Type B pancreatic cell (in vitro differentiated cells): ENCODE data around the gene COX6B1. TPM values are rescaled to one million over a fixed set of nuclear protein-coding genes. Genes with fewer than 3 reads are reported as not detected.
A peak's percentile ranks its signal among the peaks of the same experiment; 100 is the strongest.

Experiments
- DNase-seq: peaks from one replicate; pipeline ENCODE4 v3.0.0; 2021; ENCODE audit warnings: mixed read lengths; ENCODE audit not compliant: unreplicated experiment; ENCODE audit errors: extremely low spot score
- H3K27ac Mint-ChIP-seq: 2 replicates; pipeline ENCODE4 v1.8.0; 2021; ENCODE audit warnings: mild to moderate bottlenecking, mixed read lengths
- H3K27me3 Mint-ChIP-seq: 2 replicates; pipeline ENCODE4 v1.8.0; 2021; ENCODE audit warnings: mixed read lengths
- H3K36me3 Mint-ChIP-seq: 2 replicates; pipeline ENCODE4 v1.8.0; 2021; ENCODE audit warnings: mixed read lengths
- H3K4me1 Mint-ChIP-seq: one replicate; pipeline ENCODE4 v1.8.0; 2021; ENCODE audit warnings: mixed read lengths; ENCODE audit not compliant: unreplicated experiment
- H3K4me3 Mint-ChIP-seq: 2 replicates; pipeline ENCODE4 v1.8.0; 2021; ENCODE audit warnings: mild to moderate bottlenecking, mixed read lengths
- H3K9me3 Mint-ChIP-seq: 2 replicates; pipeline ENCODE4 v1.8.0; 2021; ENCODE audit warnings: mixed read lengths
- CTCF ChIP-seq: fragments of 200-600 bp; sonication (generic); conservative IDR thresholded peaks from 2 replicates; pipeline ENCODE4 v1.5.0; 2021; ENCODE audit warnings: antibody characterized with exemption, mild to moderate bottlenecking
- total RNA-seq: library from RNA; stranded (reverse); gene quantifications from 2 replicates; pipeline ENCODE4 v1.2.1, GENCODE V29; 2021; ENCODE audit warnings: low replicate concordance

COX6B1 gene
- total RNA-seq, 1 donor from 2014 or later = 408 TPM

DNA sequence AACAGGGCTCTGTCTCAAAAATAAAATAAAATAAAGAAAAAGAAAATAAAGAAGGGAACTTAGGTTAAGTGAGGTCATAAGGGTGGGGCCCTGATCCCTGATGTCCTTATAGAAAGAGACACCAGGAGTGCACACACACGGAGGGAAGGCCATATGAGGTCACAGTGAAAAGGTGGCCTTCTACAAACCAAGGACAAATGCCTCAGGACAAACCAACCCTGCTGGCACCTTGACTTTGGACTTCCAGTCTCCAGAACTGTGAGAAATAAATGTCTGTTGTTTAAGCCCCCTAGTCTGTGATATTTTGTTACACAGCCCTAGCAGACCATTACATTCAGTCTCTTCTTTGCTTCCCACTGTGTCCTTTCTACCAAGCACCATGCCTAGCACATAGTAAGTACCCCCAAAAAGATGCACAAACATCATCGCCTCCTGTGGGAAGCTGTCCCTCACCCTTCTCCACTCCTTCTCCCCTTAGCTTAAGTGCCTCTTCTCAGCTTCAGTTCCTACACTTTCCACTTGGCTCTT, 47.8 kb downstream of the COX6B1 start:
- DNase-seq = no peak
- H3K27ac Mint-ChIP-seq = no peak overlapping the region
- no peak overlapping the region for H3K4me3 Mint-ChIP-seq
- H3K4me1 Mint-ChIP-seq = peaks cover 4% of the 10 kb centered on the region
- no peaks in the 10 kb centered on the region for H3K27me3 Mint-ChIP-seq
- no peak for TF ChIP-seq CTCF
- H3K36me3 Mint-ChIP-seq = no peaks in the 10 kb centered on the region
- no peaks in the 10 kb centered on the region for H3K9me3 Mint-ChIP-seq

DNA sequence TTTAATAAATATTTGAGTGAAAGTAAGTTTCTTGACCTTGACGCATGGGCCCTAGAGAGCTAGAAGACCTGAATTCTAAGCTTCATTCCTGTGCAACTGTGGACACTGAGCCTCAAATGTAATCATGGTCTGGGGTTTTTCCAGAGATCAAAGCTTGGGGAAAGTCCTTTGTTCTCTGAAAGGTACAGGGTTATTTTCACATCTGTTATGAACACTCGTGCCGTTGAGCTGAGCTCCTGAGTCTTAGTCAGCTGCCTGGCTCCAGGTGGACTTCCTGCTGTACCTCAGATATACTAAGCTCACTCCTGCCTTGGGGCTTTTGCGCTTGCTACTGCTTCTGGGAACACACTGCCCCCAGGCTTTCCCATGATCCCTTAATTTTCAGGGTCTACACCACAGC, 48.7 kb downstream of the COX6B1 start:
- H3K4me3 Mint-ChIP-seq = no peak overlapping the region
- no peak for TF ChIP-seq CTCF
- no peaks in the 10 kb centered on the region for H3K27me3 Mint-ChIP-seq
- no peak for DNase-seq
- no peaks in the 10 kb centered on the region for H3K36me3 Mint-ChIP-seq
- peaks cover 4% of the 10 kb centered on the region for H3K4me1 Mint-ChIP-seq
- H3K27ac Mint-ChIP-seq = no peak overlapping the region
- no peaks in the 10 kb centered on the region for H3K9me3 Mint-ChIP-seq

DNA sequence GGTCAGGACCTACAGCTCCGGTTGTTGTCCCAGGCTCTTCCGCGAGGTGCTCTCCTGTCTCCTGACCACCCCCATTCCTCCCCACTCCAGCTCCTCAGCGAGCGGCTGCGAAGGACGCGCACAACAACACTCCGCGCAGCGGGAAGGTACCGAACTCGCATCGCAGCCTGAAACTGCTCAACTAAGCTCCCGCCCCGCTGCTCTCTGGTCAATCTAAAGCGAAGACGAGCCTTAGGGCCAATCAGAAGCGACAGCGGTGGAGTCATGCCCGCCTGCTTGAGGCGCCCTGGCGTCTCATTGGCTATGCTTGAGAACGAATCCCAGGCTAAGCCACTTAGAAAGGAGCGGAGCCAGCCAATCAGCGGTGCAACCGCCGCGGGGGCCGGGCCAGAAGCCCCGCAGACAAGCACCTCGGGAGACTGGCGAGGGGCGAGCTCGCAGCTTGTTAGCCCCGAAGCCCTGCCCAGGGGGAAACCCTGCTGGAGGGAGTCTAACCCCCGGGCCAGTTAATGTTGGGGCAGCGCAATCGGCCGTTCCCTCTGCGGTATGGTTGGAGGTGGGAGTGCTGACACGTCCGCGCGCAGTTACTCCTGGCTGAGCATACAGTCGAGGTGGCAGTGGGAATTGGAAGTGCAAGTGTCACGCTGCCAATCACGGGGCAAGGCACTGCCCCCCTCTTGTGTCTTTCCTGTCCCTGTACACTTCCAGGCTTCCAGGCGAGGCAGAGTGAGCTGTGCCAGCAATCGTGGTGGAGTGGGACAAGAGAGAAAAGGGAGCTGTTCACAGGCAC, 54.3 kb downstream of the COX6B1 start:
- Mint-ChIP-seq H3K36me3 (no peaks in the 10 kb centered on the region), H3K27ac (peak overlapping the region; percentile 78), H3K4me3 (peak overlapping the region; percentile 96), H3K27me3 (peaks cover 4% of the 10 kb centered on the region), H3K9me3 (peaks cover 3% of the 10 kb centered on the region), H3K4me1 (peaks cover 5% of the 10 kb centered on the region)
- TF ChIP-seq CTCF = no peak
- peak; percentile 91 for DNase-seq

DNA sequence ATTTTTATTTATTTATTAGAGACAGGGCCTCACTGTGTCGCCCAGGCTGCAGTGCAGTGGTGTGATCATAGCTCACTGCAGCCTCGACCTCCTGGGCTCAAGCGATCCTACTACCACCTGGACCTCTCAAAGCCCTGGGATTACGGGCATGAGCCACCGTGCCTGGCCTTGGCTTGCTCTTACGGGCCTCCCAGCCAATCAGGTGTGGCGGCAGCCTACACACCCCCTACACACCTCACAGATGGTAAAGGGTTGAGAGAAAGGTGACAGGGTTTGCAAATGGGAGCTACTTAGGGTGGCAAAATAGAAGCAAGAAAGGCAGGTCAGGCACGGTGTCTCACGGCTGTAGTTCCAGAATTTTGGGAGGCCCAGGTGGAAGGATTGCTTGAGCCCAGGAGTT, 55.2 kb downstream of the COX6B1 start:
- no peak overlapping the region for H3K27ac Mint-ChIP-seq
- TF ChIP-seq CTCF = no peak
- H3K9me3 Mint-ChIP-seq = peaks cover 3% of the 10 kb centered on the region
- DNase-seq = no peak
- H3K4me3 Mint-ChIP-seq = no peak overlapping the region
- peaks cover 4% of the 10 kb centered on the region for H3K27me3 Mint-ChIP-seq
- no peaks in the 10 kb centered on the region for H3K36me3 Mint-ChIP-seq
- peaks cover 5% of the 10 kb centered on the region for H3K4me1 Mint-ChIP-seq

GRCh38 chr19:35704218-35704617, 56.1 kb downstream of the COX6B1 start, which contains the start of gene ZBTB32:
Gene ZBTB32, plus strand, starts transcription at chr19:35704558. Its CDS starts 10,069 bp downstream, at chr19:35714627.
- Mint-ChIP-seq H3K36me3 (no peaks in the 10 kb centered on the region), H3K4me1 (peaks cover 5% of the 10 kb centered on the region), H3K9me3 (peaks cover 3% of the 10 kb centered on the region), H3K27ac (no peak within 1 kb of the TSS), H3K27me3 (peaks cover 4% of the 10 kb centered on the region), H3K4me3 (no peak within 1 kb of the TSS)
- TF ChIP-seq CTCF = no peak
- DNase-seq = no peak

Other genes with a start within 250 kb of the COX6B1 start
- gene FFAR2, start 200.1 kb upstream of the COX6B1 start, total RNA-seq = 1.1 and 2.2 TPM in 2 replicates
- gene KRTDAP, start 157.9 kb upstream of the COX6B1 start, total RNA-seq = 0.80 and 2.0 TPM in 2 replicates
- gene DMKN, start 134.7 kb upstream of the COX6B1 start, total RNA-seq = 70.9 and 141 TPM in 2 replicates
- gene SBSN, start 120.0 kb upstream of the COX6B1 start, total RNA-seq = 0.53 TPM in 1 of 2 replicates, not detected in the other
- gene GAPDHS, start 114.9 kb upstream of the COX6B1 start, total RNA-seq = not detected in 2 replicates
- 104 and 113 TPM in 2 replicates for gene TMEM147, start 102.7 kb upstream of the COX6B1 start, total RNA-seq
- gene ATP4A, start 84.7 kb upstream of the COX6B1 start, total RNA-seq = 1.3 and 16.8 TPM in 2 replicates
- gene PMIS2, start 62.1 kb upstream of the COX6B1 start, total RNA-seq = not detected in 2 replicates
- gene HAUS5, start 35.6 kb upstream of the COX6B1 start, total RNA-seq = 19.5 and 42.6 TPM in 2 replicates
- 79.6 and 84.9 TPM in 2 replicates for gene RBM42, start 19.3 kb upstream of the COX6B1 start, total RNA-seq
- 1.1 TPM in 2 replicates for gene ETV2, start 6.6 kb upstream of the COX6B1 start, total RNA-seq
- gene UPK1A, start 18.2 kb downstream of the COX6B1 start, total RNA-seq = 4.4 and 5.1 TPM in 2 replicates
- gene ZBTB32, start 56.2 kb downstream of the COX6B1 start, total RNA-seq = not detected in 2 replicates
- 52.3 and 55.4 TPM in 2 replicates for gene KMT2B, start 69.7 kb downstream of the COX6B1 start, total RNA-seq
- 1.5 and 3.8 TPM in 2 replicates for gene IGFLR1, start 94.1 kb downstream of the COX6B1 start, total RNA-seq
- gene U2AF1L4, start 97.1 kb downstream of the COX6B1 start, total RNA-seq = 22.2 and 25.4 TPM in 2 replicates
- 74.2 and 85.4 TPM in 2 replicates for gene PSENEN, start 97.3 kb downstream of the COX6B1 start, total RNA-seq
- 15.5 and 17.9 TPM in 2 replicates for gene LIN37, start 100.3 kb downstream of the COX6B1 start, total RNA-seq
- gene HSPB6, start 108.7 kb downstream of the COX6B1 start, total RNA-seq = 0.43 and 0.60 TPM in 2 replicates
- gene PROSER3, start 109.9 kb downstream of the COX6B1 start, total RNA-seq = 34.6 and 48.0 TPM in 2 replicates
- 16.3 and 71.8 TPM in 2 replicates for gene ARHGAP33, start 127.2 kb downstream of the COX6B1 start, total RNA-seq
- 11.5 and 20.6 TPM in 2 replicates for gene PRODH2, start 164.5 kb downstream of the COX6B1 start, total RNA-seq
- gene NPHS1, start 204.2 kb downstream of the COX6B1 start, total RNA-seq = 1.9 TPM in 2 replicates
- gene KIRREL2, start 208.6 kb downstream of the COX6B1 start, total RNA-seq = 3.3 and 3.5 TPM in 2 replicates
- gene APLP1, start 220.3 kb downstream of the COX6B1 start, total RNA-seq = 43.3 and 120 TPM in 2 replicates